GM11168 (cell line): Measurements from ENCODE around the gene C5orf22.
"Not testable (repeated sequence)": the region's sequence is repeated elsewhere in the genome, so short reads cannot be mapped to it uniquely, and the experiment has no call there.

ENCODE experiments used
- in situ Hi-C: fragments of 300-500 bp; cut with MboI; formaldehyde crosslinking; loops from one replicate; pipeline ENCODE4 v1.12.0; 2022; ENCODE audit warnings: low sequenced_read_pairs; ENCODE audit not compliant: unreplicated experiment

Gene C5orf22

GRCh38 chr5:31531888-31532547, at the start of gene C5orf22, which contains the start of gene DROSHA:
Gene C5orf22, plus strand, starts transcription at chr5:31532301. Its CDS starts 92 bp downstream, at chr5:31532393.
Gene DROSHA, minus strand, starts transcription at chr5:31532093. Its CDS starts 3,034 bp downstream, at chr5:31529059.
- in situ Hi-C loops, result no loop called here

DNA sequence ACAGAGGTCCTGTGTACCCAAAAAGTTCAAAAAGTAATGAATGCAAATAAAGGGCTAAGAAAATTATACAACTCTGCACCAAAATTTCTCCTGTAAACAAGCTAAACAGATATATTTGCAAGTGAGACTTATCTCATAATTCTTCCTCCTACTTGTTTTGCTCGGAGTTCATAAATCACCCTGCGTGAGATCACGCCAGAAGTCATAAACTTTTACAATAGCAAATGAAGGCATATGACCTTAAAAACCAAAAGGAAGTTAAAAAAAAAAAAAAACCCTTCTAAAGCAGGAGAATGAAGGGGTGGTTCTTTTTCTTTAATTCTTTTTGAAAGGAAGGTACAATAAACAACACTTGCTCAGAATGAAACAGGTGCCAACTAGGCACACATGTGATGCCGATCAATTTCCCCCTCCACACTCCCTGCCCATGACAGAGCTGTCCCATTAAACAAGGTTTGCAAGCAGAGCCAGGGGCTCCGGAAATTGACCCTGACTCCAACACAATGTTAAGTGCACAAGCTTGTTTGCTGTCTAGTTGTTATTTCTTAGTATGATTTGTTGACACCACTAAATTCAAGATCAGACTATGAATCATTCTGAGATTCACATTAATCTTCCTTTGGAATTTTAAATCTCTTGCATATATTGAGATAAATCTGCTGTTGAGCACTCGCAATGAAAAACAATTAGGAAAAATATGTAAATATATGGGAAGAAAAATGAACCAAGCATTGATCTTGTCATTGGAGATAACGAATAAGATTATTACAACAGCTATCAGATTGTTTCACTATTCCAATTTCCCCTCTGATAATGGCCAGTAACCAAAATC, 46.5 kb upstream of the C5orf22 start:
- in situ Hi-C loops, result no loop called here

- in situ Hi-C loops, result no loop called here
Observed at GRCh38 chr5:31486441-31486840, 45.7 kb upstream of the C5orf22 start.

GRCh38 chr5:31487506-31487905, 44.6 kb upstream of the C5orf22 start:
- in situ Hi-C loops, result no loop called here

DNA sequence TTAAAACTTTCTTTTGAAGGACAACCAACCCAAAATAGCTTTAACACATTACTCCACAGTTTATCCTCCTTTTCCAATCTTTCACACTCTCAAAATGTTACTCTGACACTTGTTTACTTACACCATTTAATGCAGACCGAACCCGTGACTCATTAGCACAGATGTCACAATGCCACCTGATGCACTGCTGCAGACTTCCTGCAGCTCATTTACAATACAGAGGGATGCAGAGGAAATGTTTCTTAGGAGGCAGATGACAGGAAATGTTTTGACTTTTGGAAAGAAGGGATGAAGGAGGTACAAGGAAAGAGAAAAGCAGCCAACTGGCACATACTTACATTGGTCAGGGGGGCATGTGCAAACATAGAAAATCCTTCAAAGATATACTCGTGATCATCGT, 39.2 kb upstream of the C5orf22 start:
- in situ Hi-C loops, result no loop called here

DNA sequence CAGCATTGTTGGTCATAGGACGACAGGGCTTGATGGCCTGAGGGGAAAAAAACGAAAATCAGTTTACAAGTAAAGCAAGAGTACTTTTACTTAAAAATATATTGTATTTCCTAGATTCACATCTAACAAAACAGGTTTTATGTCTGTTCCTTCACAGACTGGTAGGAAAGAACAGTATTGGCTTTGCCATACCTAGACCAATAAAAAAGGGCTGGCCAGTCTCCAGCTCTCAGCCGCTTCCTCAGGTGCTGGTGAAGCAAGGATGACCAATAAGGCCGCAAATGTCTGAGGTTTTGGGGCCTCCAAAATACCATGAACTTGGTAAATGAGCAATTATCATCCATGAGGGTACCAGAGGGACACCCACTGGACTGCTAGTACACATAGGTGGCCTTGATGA, 36.8 kb upstream of the C5orf22 start:
- in situ Hi-C loops, result no loop called here

- in situ Hi-C loops, result no loop called here
Observed at GRCh38 chr5:31496301-31496700, 35.8 kb upstream of the C5orf22 start.

DNA sequence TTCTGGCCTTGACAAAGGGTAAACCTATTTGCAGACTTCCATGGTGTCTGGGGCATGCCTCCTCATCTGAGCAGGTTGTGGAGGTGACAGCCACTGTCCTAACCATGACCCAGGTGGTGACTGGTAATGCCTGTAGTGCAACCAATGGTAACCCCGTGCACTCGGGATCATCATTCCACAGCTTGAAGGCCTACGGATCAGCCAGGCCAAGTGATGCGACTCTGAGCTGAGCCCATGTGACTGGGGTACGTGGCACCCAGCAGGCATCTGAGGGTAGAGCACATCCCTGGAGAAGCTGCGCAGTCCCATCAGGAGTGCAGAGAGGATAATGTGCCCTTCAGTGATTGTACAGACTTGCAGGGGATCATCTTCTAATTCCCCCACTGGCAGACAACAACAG, 35.2 kb upstream of the C5orf22 start:
- in situ Hi-C loops, result no loop called here

DNA sequence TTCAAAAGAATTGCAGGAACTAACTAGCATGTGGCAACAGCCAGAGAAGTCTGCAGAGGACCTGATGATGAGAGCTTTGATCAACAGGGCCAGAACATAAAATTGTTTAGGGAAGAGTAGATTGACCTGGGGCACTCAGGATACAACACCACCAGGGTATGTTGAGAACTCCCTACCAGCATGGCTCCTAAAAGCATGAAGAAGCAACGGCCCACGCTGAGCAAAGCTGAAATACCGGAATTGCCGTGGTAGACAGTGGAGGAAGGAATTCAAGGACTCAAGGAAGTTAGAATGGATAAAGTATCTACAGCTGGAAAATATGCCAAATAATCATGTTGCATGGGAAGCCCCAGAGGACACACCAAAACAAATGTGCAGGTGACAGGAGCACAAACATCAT, 31.8 kb upstream of the C5orf22 start:
- in situ Hi-C loops, result no loop called here

DNA sequence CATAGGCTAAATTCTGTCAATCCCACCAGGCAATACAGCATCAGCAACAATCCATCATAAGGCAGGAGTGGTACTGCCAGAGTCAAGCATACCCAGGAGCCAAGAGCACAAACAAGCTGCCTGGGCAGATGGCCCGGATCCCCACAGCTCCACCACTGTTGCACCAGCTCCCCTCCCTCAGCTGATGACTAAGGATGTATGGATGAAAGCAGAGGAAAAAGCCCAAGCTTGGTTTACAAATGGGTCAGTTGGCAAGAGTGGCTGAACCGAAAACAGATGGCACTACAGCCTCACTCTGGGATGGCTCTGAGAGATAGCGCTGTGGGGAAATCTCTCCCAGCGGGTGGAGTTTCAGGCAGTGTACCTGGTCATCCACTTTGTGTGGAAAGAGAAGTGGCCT, 29.6 kb upstream of the C5orf22 start:
- in situ Hi-C loops, result no loop called here

- in situ Hi-C loops, result no loop called here
Observed at GRCh38 chr5:31504529-31504928, 27.6 kb upstream of the C5orf22 start.

DNA sequence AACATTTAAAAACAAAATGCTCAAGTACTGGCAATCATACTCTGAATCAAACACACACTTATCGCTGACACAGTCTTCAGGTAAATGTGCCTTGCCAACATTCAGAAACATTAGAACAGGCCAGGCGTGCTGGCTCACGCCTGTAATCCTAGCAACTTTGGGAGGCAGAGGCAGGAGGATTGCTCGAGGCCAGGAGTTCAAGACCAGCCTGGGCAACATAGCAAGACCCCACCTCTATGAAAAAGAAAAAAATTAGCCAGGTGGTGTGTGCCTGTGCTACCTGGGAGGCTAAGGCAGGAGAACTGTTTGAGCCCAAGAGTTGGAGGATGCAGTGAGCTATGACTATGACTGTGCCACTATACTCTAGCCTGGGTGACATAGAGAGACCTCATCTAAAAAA, 20.8 kb upstream of the C5orf22 start:
- in situ Hi-C loops, result no loop called here

DNA sequence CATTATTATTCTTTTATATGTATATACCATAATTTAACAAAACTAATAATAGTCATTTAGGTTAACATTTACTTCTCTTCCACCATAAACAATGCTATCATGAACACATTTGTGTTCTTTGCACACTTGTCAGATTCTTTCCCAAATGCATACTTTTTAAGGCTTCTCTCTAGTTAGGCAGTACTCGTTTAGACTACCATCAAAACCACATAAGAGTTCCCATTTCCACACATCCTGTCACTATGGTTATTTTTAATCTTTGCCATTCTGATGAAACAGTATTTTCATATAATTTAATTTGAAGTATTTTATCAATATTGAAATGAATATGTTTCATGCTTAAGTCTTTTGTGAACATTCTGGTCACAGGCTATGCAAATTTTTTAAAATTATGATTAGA, 15.3 kb upstream of the C5orf22 start:
- in situ Hi-C loops, result no loop called here

GRCh38 chr5:31523041-31523440, 9.1 kb upstream of the C5orf22 start:
- in situ Hi-C loops, result no loop called here

GRCh38 chr5:31530541-31531265, 1.4 kb upstream of the C5orf22 start:
- in situ Hi-C loops, result no loop called here

- in situ Hi-C loops, result no loop called here
Observed at GRCh38 chr5:31531543-31531887, 586 bp upstream of the C5orf22 start.

DNA sequence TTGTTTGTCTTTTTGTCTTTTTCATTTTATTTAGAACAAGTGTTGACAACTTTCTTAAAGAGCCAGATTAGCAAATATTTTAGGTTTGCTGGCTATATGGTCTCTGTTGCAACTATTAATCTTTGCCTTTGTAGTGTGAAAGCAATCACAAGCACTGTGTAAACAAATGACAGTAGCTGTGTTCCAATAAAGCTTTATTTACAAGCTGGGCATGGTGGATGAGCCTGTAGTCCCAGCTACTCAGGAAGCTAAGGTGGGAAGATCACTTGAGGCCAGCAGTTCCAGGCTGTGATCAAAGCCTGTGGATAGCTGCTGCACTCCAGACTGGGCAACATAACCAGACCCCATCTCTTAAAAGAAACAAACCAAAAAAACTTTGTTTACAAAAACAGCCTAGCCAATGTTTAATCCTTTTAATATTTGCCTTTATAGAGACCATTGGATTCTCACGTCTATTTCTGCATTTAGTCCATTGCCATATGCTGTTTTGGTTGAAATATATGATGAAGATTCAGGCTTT, 2.5 kb downstream of the C5orf22 start:
- in situ Hi-C loops, result no loop called here

- in situ Hi-C loops, result no loop called here
Observed at GRCh38 chr5:31536873-31537272, 4.8 kb downstream of the C5orf22 start.

DNA sequence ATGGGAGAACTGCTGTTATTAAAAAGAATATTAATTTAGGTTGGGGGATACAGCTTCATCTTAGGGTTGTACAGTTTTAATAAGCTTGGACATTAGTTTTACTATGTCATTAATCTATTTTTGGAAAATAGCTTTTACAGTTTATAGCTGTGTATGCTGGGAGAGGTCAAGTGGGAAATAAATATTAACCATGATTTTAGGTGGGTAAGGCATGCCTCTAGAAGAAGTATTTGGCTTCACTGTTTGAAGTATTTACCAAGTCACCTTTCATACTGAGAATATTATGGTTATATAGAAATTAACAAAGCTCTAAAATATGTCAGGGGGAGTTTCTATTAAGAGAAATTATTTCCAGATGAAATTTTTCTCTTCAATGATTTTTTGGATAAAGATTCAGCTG, 5.2 kb downstream of the C5orf22 start:
- in situ Hi-C loops, result no loop called here

DNA sequence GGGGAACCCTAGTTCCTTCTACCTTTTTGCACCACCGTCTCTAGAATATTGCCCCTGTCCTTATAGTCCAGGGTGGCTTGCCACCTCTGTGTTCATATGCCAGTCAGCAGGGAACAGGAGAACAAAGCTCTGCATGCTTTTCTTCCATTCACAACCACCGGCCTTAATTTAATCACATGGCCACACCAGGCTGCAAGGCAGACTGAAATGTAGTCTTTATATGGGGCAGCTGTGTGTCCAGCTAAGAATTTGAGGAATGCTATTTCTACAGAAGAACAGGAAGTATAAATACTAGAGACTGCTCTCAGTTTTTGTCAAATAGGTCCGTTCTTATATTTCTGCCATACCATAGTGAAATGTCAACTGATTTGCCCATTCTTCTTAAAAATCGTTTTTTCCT, 5.8 kb downstream of the C5orf22 start:
- in situ Hi-C loops, result no loop called here

GRCh38 chr5:31549114-31549513, 17.0 kb downstream of the C5orf22 start:
- in situ Hi-C loops, result not testable (repeated sequence)
